ENCODE measurements around the gene ADCY1.

ADCY1 gene

DNA sequence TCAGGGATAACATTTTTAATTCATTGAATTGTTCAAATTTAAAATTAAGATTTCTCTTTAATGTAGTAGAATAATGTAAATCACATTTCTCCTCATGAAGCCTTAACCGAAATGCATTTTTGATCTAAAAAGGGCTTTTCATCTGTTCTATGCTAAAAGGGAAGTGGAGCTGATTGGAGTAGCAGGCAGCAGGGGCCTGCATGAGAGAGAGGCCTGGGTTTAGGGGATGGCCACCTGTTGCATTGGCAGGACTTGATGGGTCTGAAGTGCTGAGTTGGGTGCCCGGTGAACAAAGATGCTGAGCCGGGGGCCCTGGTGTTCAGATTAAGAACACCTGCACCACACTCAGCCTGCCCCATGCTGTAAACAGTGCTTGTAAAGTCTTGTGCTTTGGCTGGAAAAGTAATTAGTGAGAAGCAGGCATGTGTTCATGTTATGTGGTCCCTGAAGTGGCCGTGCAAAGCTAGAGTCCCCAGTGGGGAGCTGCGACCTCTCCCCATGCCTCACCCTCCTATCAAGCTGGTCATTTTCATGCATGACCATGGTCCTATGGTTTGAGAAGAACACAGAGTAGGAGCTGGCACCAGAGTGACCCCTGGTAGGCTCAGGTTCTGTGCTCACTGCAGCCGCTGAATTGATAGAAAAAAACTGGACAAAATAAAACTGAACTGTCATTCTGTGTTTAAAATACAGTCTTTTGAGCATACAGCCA lies 124.3 kb downstream of the ADCY1 start:
- DNase-seq = no peak

DNA sequence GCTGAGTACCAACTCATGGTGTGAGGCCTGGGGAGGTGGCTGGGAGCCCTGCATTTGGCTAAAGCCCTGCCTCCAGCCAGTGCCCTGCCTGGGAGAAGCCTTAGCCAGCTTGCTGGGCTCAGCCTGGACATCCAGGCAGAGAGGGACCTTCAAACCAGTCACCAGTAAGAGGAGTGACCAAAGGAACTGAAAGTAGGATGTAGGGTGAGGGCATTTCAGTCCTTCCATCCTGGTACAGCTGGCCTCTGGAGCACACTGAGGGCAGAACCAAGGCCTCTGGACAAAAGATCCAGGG lies 124.8 kb downstream of the ADCY1 start:
- DNase-seq = no peak

DNA sequence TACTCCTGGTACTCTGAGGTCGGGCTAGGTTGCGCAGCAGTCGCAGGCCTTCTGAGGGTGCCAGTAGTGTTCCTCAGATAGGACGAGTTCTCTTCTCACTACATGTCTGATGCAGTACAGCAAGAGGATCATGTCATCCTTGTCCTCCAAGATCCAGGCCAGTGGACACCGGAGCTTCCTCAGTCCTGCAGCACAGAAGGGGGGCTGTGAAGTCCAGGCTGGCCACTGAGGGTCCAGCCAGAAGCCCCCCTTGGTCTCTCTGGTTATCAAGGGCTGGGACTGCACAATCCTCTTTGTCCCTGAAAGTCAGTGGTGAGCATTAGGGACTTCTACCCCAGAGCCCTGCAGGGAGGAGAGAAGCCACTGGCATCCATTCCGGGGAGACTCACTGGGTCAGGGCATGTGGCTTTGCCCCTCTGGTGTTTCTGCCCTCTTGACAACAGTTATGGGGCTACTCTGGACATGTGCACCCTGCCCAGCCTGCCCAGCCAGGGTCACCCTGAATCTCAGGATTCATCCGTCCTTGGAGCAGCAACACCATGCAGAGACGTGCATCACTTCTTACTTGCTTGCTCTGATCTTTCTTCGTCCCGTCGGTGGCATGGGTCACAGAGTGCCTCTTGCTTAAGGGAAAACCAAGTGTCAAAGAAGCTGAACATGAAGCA lies 125.7 kb downstream of the ADCY1 start:
- DNase-seq = no peak

DNA sequence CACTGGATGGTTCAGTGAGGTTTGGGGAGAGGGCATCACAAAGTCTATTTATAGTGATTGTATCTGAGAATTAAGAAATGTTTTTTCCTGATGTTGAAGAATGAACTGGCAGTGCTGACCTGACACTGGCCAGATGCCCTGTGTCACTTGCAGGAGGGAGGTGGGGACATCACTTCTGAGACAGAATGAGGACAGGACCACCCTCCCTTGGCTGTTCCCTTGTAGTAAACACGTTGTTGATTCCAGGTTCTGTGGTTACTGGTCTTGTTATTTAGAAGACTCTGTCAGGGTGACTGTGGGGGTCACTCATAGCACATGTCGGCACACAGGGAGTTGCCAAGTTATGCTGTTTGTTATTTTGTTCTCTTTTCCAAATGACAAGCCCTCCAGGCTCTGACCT lies 126.4 kb downstream of the ADCY1 start:
- DNase-seq = no peak

DNA sequence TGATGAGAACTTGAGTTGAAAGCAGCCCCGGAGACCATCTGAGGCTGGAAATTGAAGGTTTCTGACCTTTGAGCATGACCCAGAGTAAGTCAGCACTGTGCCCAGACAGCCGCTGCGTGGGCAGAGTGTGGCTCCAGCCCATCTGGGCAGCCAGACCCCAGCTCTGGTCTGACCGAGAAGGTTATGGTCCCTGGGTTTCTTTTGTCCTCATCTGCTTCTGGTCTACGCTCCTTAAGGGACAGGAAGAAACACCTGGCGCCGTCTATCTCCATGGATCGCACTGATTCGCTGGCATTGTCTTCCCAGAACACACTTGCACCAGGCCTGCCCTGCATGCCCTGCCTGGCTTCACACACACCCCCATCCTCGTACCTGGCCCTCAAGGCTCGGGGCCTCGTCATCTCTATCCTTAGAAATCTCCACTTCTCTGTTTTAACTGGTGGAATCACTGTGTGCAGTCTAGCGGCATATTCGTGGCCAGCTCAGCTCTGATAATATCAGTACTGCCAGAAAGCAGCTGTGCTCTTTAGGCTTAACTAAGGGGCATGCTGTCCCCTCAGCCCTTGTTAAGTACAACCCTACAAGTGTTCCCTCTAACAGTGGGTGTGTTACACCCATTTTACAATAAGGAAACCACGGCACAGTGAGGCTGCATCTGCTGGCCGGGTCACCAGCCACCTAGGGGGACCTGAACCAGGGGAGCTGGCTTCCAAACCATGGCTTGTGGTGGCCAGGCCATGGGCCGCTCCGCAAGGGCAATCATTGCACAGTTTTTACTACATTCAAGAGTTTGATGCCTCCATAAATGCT lies 127.7 kb downstream of the ADCY1 start:
- DNase-seq = no peak

DNA sequence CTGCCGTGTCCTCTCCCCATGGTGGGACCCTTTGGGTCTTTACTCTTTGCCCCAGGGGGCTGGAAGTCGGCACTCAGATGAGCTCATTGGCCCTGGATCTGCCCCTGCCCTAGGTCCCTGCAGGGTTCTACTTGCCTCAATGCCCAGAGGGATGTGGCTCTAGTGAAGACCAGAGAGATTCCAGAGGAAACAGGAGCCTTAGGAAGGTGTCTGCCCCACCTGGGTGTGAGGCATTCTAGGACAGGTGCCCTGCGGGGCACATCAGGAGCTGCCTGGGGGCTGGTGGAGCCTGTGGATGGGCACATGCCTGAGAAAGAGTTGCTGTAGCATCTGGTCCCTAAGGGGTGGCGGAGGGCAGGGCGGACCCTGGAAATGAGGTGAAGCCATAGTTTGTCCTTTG lies 128.6 kb downstream of the ADCY1 start:
- DNase-seq = no peak

DNA sequence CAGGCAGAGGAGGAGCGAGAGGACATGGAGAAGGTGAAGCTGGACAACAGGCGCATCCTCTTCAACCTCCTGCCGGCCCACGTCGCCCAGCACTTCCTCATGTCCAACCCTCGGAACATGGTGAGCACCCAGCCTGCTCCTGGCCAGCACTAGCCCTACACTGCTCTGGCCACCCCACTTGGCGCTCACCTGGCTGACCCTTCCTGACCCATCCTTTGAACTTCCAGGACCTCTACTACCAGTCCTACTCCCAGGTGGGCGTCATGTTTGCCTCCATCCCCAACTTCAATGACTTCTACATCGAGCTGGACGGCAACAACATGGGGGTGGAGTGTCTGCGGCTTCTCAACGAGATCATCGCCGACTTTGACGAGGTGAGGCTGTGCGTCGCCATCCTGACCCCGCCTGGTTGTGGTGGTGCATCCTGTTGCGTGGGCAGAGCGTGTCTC lies 129.2 kb downstream of the ADCY1 start:
- DNase-seq = no peak

DNA sequence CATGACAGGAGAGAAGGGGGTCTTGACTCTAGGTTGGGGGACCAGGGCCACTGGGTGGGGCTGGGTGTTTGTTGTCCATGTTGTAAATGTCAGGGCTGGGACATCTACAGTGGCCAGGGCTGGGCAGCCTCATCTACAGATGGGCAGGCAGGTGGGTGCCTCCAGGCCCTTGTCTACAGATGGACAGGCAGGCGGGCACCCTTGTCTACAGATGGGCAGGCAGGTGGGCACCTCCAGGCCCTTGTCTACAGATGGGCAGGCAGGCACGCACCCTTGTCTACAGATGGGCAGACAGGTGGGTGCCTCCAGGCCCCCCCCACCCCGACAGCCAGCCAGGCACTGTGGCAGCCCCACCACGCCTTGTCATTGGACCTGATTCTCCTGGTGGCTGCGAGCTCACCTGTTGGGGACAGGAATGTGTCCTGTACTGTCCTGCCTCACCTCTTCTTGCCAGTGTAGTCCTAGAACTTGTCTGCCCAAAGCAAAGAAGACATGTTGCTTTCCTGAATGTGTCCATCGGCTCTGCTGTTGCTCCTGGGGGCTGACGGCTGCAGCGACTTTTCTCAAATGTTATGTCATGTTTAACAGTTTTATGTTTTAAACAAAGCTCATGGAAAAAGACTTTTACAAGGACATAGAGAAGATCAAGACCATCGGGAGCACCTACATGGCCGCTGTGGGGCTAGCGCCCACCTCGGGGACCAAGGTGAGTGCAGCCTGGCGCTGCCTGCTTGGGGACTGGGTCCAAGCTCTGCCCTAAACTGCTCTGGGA lies 129.9 kb downstream of the ADCY1 start:
- DNase-seq = no peak

DNA sequence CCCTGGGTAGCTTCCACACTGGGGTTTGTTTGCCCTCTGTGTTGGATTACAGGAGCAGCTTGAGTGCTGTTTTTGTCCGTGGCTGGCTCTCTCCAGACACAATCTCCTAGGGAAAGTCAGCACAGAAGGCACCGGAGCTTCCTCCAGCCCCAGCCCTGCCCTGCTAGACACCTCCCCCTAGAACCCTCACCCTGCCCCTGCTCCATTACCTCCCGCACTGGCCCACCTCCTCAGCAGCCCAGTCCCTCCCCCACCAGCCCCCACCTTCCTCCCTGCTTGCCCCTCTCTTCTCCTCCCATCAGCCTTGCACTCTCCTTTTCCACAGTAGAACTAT lies 130.5 kb downstream of the ADCY1 start:
- no peak for DNase-seq

DNA sequence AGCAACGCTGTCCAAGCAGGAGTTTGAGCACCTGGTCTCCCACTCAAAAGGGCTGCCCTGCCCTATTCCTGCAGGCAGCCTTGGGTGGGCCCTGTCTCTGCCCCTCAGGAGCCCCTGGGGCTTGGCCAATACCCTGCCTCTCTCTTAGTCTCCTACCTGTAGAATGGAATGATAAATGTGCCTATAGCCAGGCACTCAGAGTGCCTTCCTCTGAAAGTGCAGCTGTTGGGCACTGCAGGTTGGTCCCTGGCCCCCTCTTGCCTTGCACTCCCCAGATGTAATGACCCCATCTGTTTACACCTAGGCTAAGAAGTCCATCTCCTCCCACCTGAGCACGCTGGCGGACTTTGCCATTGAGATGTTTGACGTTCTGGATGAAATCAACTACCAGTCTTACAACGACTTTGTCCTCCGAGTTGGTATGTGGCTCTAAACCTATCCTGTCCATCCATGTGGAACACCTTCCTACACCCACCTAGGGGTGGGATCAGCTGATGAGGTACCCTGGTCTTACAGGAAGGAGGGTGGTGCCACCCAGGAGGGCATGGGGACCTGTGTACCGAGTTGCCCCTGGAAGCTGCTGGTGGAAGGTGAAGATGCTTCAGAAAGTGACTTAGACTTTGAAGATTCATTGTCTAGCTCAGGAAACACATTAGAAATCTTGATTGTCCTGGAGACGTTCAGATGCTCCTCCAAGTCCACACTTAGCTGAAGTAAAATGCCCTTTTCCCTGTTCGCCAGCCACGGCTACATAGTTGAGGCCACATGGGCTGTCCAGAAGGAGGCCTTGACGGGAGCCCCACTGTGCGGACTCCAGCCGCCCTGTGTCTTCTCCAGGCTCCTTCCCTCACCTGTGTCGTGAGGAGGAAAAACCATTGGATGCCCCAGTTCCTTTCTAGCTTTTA lies 134.1 kb downstream of the ADCY1 start:
- DNase-seq = no peak

DNA sequence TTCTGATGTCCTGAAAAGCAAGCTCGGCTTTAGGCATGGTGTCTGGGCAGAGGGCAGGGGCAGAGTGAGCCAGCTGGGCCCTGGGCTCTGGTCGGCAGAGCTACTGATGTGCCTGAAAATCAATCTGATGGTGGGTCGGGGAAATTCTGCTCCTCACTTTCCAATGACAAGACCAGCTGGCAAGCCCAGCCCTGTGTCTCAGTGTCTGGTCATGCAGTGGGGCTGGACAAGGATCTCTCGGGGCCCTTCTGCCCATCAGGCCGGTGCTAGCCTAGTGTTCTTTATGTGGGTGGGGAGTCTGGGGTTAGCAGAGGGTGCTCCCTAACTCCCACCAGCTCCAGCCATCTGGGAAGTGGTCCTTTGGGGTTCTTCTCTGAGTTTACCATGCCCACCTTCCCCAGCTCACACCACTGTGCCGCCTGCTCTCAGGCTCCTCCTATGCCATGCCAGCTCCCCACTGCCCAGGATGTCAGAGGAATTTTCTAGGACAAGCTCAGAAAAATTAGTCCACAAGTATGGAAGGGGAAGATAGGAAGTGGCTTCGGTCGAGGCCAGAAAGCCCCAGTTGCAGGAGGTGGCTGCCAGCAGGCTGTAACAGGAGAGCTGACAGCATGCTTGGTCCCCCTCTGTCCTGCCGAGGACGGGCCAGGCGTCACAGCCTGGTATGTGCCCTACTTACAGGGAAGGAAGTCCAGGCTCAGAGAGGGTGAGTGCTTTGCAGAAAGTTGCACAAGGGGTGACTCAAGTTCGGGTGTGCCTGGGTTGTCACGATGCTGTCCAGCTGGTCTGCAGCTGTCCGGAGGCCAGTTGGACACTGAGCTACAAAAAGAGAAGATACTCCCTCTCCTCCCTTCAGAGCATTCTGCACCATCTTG lies 135.2 kb downstream of the ADCY1 start:
- no peak for DNase-seq

DNA sequence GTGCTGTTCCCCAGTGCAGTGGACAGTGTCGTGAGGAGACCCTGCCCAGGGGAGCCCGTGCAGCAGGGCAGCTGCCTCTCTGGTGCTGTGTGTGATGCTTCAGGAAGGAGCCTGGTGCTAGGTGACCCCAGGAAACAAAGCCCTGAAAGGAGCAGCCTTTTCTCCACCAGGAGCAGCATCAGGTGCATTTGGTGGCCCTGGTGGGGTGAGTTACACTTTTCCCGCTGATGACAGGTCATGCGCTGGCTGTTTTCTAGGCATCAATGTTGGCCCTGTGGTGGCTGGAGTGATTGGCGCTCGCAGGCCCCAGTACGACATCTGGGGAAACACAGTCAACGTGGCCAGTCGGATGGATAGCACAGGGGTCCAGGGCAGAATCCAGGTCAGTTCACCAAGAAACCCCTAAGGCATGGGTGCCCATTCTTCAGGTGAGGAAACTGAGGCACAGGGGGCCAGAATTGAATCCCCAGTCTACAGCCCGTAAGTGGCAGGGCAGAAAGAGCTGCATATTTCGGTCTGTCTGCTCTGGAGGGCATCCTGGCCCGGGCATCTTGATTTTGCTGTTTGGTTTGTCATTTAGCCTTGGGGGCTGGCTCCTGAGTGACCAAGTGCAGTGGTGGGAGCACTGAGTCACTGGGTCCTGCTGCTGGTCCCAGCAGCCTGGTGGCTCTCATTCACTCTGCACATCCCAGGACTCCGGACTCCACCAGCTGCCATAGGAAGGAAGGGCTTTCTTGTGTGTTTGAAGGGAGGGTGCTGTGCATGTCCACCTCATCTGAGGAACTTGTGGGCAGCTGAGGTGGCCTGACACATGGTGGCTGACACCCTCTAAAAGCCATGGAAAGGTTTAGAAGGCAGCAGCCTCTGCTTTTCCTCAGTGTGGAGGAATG lies 136.3 kb downstream of the ADCY1 start:
- no peak for DNase-seq

DNA sequence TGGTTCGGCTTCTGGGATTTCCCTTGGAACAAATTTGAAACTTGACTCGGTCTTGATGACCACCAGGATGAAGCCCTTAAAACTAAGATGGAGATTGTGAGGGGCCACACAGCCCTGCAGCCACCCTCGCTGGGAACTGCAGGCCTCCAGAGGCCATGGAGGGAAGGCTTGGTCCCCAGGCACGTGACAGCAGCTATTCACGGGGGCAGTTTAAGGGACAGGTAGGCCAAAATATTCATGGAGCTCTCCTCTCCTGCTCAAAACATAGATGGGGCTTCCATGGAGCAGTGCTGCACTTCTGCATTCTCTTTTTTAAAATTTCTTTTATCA lies 137.0 kb downstream of the ADCY1 start:
- no peak for DNase-seq

DNA sequence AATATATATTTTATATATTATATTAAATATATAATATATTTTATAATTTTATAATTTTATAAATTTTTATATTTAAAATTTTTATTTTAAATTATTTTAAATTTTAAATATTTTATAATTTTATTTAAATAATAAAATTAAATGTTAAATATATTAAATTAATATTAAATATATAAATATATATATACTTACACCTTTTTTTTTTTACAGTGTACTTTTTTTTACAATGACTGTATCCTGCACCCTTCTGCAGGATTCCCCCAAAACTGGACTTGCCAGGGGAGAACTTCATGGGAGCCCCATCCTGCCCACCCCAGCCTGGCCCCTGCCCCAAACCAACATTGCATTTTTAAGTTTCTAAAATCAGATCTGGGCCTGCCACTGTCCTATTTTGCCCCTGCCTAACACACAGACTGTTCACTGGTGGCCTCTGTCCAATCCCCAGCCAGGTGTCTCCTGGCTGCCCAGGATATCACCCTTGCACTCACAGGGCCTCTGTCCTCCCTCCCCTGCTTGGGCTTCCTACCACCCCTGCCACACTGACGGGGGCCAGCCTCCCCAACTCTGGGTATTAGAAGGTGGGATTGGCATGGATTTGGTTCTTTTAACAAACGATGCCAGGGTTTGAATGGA lies 138.0 kb downstream of the ADCY1 start:
- no peak for DNase-seq

DNA sequence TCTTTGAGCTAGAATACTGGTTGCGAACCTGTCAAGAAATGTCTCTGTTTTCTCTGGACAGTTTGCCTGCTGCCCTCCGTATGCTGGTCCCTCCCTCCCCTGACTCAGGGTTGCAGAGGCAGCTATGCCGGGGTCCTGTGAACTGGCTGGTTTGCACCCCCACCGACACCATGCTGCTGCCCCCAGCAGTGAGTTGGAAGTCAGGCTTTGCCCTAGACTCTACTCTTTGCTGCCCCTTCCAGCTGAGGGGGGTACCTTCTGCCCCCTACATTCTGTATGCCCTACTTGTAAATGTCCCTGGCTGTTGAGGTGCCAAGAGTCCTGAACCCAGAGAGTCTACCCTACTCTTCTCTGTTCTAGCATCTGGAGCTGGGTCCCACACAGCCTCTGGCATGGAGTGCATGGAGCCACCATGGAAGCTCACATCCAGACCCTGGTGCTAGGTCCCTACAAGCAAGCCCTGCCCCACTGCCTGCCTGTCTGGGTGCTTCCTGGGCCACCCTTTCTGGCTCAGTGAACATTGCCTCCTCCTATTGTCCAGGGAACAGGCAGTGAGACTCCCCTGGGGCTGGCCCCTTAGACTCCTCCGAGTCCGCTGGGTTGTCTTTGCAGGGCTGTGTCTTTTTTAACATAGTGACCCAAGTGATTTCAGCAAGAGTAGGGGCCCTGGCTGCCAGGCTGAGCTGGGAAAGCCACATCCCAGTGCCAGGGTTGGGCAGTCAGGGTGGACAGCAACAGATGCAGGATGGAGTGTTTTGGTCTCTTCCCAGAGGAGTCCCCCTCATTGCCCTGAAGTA lies 138.9 kb downstream of the ADCY1 start:
- no peak for DNase-seq

DNA sequence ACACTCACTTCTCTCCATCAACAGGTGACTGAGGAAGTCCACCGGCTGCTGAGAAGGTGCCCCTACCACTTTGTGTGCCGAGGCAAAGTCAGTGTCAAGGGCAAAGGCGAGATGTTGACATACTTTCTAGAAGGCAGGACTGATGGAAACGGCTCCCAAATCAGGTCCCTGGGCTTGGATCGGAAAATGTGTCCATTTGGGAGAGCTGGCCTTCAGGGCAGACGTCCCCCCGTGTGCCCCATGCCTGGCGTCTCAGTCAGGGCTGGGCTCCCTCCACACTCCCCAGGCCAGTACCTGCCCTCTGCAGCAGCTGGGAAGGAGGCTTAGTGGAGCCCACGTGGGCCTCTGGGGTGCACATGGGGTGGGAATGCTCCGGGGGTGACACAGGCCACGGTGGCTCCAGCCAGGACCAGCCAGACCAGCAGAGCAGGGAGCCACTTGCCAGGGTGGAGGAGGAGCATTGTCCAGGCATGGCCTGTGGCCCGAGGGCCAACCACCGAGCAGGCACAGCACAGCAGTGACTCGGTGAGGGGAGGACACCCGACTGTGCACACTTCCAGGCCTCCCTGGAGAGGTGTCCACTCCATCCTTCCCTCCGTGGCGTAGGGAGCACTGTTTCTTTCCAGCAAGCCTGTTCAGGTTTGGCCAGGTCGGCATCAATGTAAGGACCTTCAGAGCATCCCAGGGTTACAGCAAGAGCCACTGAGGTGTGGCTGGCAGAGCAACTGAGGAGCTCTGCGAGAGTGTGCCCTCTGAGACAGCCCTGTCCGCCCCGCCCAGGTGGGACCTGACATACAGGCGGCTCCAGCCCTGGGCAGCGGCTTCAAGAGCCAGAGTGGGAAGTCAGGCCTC lies 139.7 kb downstream of the ADCY1 start:
- DNase-seq = no peak

DNA sequence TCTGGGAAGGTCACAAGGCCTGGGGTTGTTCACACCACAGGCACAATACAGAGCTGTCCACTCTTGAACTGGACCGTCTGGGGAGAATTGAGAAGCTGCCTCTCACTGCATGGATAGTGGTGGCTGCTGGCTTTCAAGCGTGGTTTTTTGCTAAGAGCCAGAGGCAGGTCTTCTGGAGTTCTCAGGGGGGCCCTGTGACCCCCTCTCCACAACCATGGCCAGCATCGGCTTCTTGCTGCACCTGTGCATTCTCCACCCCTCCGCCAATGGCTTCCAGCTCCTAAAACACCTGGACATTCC lies 140.3 kb downstream of the ADCY1 start:
- DNase-seq = no peak

Data from NCI-H1417 treated with DMSO at 0.1 percent for 48 hours (cell line).